Prostate gland (tissue), 2 donors: ENCODE results near the gene RAN.

Source experiments
- POLR2AphosphoS5 ChIP-seq: sonication (generic); formaldehyde crosslinking; IDR thresholded peaks from one replicate; pipeline ENCODE4 v1.6.1; 2017; ENCODE audit warnings: antibody characterized with exemption
- TF ChIP-seq, protein P1 (sequence below), 4 experiments: fragments of 200-600 bp in 2 of 4; fragments of 450-650 bp in 2 of 4; sonication (generic) in 2 of 4; IDR thresholded peaks; 1 replicate in 3 of 4; 2 replicates in 1 of 4; pipeline ENCODE4 v1.5.1; 2016 to 2019; ENCODE audit warnings: antibody characterized with exemption in 4 of 4, mild to moderate bottlenecking in 2 of 4, moderate library complexity in 2 of 4

DNA sequence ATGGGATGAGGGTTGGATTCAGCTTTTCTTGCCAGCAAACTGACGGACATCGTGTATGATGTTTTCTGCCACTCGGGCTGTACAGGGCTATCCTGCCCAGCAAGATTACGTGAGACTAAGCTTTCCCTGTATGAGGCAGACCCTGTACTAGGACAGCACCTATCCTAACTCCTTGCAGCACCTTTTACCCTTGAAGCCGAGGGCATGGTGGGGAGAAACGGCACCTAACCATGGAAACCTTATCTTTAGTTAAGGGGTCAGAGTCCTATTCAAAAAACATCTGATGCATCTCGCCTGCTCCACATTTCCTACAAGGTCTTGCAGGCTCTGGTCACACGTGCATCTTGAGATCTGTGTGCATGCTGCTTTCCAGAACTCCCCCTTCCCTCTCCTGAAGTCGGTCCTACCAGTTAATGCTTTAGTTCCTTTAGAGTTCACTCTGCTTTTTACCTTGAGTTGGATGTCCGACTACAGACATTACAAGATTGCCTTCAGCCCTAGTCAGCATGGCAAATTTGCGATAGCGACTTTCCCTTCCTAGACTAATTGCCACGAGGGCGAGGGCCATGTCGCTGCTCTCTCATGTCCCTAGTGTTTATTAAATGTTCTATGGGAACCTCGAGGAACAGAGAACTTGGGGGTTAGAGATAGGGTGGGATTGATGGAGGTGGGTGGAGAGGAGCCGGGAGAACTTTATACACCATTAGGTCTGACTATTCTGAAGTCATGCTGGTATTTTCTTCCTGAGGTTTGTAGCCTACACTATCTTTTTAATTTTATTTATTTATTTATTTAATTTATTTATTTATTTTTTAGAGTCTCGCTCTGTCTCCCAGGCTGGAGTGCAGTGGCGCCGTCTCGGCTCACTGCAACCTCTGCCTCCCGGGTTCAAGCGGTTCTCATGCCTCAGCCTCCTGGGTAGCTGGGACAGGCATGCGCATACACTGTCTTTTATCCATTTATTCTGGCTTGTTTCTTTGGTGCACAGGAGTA is 6.6 kb downstream of the RAN start:
- TF ChIP-seq POLR2AphosphoS5 = no peak
- TF ChIP-seq, protein P1, sequence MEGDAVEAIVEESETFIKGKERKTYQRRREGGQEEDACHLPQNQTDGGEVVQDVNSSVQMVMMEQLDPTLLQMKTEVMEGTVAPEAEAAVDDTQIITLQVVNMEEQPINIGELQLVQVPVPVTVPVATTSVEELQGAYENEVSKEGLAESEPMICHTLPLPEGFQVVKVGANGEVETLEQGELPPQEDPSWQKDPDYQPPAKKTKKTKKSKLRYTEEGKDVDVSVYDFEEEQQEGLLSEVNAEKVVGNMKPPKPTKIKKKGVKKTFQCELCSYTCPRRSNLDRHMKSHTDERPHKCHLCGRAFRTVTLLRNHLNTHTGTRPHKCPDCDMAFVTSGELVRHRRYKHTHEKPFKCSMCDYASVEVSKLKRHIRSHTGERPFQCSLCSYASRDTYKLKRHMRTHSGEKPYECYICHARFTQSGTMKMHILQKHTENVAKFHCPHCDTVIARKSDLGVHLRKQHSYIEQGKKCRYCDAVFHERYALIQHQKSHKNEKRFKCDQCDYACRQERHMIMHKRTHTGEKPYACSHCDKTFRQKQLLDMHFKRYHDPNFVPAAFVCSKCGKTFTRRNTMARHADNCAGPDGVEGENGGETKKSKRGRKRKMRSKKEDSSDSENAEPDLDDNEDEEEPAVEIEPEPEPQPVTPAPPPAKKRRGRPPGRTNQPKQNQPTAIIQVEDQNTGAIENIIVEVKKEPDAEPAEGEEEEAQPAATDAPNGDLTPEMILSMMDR (IDR thresholded peaks at IDR 0.05) = no peak
